ENCODE data around the gene SRRM2.
A peak's percentile ranks its signal among the peaks of the same experiment; 100 is the strongest.

Gene SRRM2

GRCh38 chr16:2756288-2757015 is 4.0 kb downstream of the SRRM2 start:
- no peak overlapping the region for H3K4me3 ChIP-seq (replicated peaks; ENCODE audit: insufficient read depth, low read length)
- peak in 1 of 2 experiments; percentile 26 for DNase-seq (ENCODE audit: low read depth in 1 of 2, low spot score in 1 of 2)
- no peaks in the 10 kb centered on the region for H3K27me3 ChIP-seq (ENCODE audit: insufficient read depth, poor library complexity, severe bottlenecking)
- H3K27ac ChIP-seq (replicated peaks) = no peak overlapping the region
- TF ChIP-seq, protein P1, sequence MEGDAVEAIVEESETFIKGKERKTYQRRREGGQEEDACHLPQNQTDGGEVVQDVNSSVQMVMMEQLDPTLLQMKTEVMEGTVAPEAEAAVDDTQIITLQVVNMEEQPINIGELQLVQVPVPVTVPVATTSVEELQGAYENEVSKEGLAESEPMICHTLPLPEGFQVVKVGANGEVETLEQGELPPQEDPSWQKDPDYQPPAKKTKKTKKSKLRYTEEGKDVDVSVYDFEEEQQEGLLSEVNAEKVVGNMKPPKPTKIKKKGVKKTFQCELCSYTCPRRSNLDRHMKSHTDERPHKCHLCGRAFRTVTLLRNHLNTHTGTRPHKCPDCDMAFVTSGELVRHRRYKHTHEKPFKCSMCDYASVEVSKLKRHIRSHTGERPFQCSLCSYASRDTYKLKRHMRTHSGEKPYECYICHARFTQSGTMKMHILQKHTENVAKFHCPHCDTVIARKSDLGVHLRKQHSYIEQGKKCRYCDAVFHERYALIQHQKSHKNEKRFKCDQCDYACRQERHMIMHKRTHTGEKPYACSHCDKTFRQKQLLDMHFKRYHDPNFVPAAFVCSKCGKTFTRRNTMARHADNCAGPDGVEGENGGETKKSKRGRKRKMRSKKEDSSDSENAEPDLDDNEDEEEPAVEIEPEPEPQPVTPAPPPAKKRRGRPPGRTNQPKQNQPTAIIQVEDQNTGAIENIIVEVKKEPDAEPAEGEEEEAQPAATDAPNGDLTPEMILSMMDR (IDR thresholded peaks at IDR 0.05; ENCODE audit: insufficient read depth, low read length) = no peak
- TF ChIP-seq, protein P2, sequence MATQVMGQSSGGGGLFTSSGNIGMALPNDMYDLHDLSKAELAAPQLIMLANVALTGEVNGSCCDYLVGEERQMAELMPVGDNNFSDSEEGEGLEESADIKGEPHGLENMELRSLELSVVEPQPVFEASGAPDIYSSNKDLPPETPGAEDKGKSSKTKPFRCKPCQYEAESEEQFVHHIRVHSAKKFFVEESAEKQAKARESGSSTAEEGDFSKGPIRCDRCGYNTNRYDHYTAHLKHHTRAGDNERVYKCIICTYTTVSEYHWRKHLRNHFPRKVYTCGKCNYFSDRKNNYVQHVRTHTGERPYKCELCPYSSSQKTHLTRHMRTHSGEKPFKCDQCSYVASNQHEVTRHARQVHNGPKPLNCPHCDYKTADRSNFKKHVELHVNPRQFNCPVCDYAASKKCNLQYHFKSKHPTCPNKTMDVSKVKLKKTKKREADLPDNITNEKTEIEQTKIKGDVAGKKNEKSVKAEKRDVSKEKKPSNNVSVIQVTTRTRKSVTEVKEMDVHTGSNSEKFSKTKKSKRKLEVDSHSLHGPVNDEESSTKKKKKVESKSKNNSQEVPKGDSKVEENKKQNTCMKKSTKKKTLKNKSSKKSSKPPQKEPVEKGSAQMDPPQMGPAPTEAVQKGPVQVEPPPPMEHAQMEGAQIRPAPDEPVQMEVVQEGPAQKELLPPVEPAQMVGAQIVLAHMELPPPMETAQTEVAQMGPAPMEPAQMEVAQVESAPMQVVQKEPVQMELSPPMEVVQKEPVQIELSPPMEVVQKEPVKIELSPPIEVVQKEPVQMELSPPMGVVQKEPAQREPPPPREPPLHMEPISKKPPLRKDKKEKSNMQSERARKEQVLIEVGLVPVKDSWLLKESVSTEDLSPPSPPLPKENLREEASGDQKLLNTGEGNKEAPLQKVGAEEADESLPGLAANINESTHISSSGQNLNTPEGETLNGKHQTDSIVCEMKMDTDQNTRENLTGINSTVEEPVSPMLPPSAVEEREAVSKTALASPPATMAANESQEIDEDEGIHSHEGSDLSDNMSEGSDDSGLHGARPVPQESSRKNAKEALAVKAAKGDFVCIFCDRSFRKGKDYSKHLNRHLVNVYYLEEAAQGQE (IDR thresholded peaks at IDR 0.05; ENCODE audit: insufficient replicate concordance, low read depth) = no peak
- TF ChIP-seq SPI1 (IDR thresholded peaks at IDR 0.05; ENCODE audit: borderline replicate concordance, low read depth) (no peak), POLR2AphosphoS5 (IDR thresholded peaks at IDR 0.05; ENCODE audit: low read depth) (no peak), GABPA (IDR thresholded peaks at IDR 0.05; ENCODE audit: low read depth) (no peak)

GRCh38 chr16:2757344-2757743 is 4.9 kb downstream of the SRRM2 start:
- peak in 1 of 2 experiments; percentile 17 for DNase-seq (ENCODE audit: low read depth in 1 of 2, low spot score in 1 of 2)
- no peak overlapping the region for H3K27ac ChIP-seq (replicated peaks)
- H3K27me3 ChIP-seq (ENCODE audit: insufficient read depth, poor library complexity, severe bottlenecking) = no peaks in the 10 kb centered on the region
- no peak overlapping the region for H3K4me3 ChIP-seq (replicated peaks; ENCODE audit: insufficient read depth, low read length)
- no peak for TF ChIP-seq POLR2AphosphoS5 (IDR thresholded peaks at IDR 0.05; ENCODE audit: low read depth)
- TF ChIP-seq, protein P1 (IDR thresholded peaks at IDR 0.05; ENCODE audit: insufficient read depth, low read length) = no peak
- TF ChIP-seq, protein P2 (IDR thresholded peaks at IDR 0.05; ENCODE audit: insufficient replicate concordance, low read depth) = no peak

- TF ChIP-seq POLR2AphosphoS5 (IDR thresholded peaks at IDR 0.05; ENCODE audit: low read depth) = no peak
- no peak for TF ChIP-seq SPI1 (IDR thresholded peaks at IDR 0.05; ENCODE audit: borderline replicate concordance, low read depth)
- no peak for TF ChIP-seq GABPA (IDR thresholded peaks at IDR 0.05; ENCODE audit: low read depth)
- TF ChIP-seq, protein P2 (IDR thresholded peaks at IDR 0.05; ENCODE audit: insufficient replicate concordance, low read depth) = no peak
- TF ChIP-seq, protein P1 (IDR thresholded peaks at IDR 0.05; ENCODE audit: insufficient read depth, low read length) = no peak
- H3K27me3 ChIP-seq (ENCODE audit: insufficient read depth, poor library complexity, severe bottlenecking) = no peaks in the 10 kb centered on the region
- H3K4me3 ChIP-seq (replicated peaks; ENCODE audit: insufficient read depth, low read length) = no peak overlapping the region
- H3K27ac ChIP-seq (replicated peaks) = no peak overlapping the region
- peak in 1 of 2 experiments; percentile 25 for DNase-seq (ENCODE audit: low read depth in 1 of 2, low spot score in 1 of 2)
Observed at GRCh38 chr16:2761472-2761871, 9.0 kb downstream of the SRRM2 start.
